Measurements from ENCODE around the gene IL10RB.
A peak's percentile ranks its signal among the peaks of the same experiment; 100 is the strongest.

IL10RB gene

GRCh38 chr21:33268737-33269441 is 2.7 kb downstream of the IL10RB start:
- peak overlapping the region; percentile 71 to 87 for H3K27ac Mint-ChIP-seq
- no peaks in the 10 kb centered on the region for H3K9me3 Mint-ChIP-seq
- no peaks in the 10 kb centered on the region for H3K27me3 Mint-ChIP-seq
- peak; percentile 67 for ATAC-seq
- H3K4me3 Mint-ChIP-seq, result peak overlapping the region; percentile 47 to 99
- peaks cover 76% of the 10 kb centered on the region for H3K4me1 Mint-ChIP-seq
- DNase-seq, result peak in 1 of 2 donors; percentile 42

GRCh38 chr21:33270986-33271385 is 4.8 kb downstream of the IL10RB start:
- ATAC-seq (no peak), DNase-seq (no peak)
- Mint-ChIP-seq H3K27ac (no peak overlapping the region), H3K4me3 (no peak overlapping the region), H3K4me1 (peaks cover 56% of the 10 kb centered on the region), H3K9me3 (no peaks in the 10 kb centered on the region), H3K27me3 (no peaks in the 10 kb centered on the region)

GRCh38 chr21:33273044-33273443 is 6.9 kb downstream of the IL10RB start:
- ATAC-seq (no peak), DNase-seq (no peak)
- Mint-ChIP-seq H3K4me1 (peaks cover 39% of the 10 kb centered on the region), H3K27ac (no peak overlapping the region), H3K9me3 (no peaks in the 10 kb centered on the region), H3K27me3 (no peaks in the 10 kb centered on the region), H3K4me3 (no peak overlapping the region)

GRCh38 chr21:33278721-33279120 is 12.6 kb downstream of the IL10RB start:
- H3K9me3 Mint-ChIP-seq, result peaks cover 0 to 11% of the 10 kb centered on the region in 2 donors
- H3K27me3 Mint-ChIP-seq, result no peaks in the 10 kb centered on the region
- ATAC-seq (no peak), DNase-seq (no peak)
- H3K27ac Mint-ChIP-seq, result no peak overlapping the region
- H3K4me3 Mint-ChIP-seq, result no peak overlapping the region
- H3K4me1 Mint-ChIP-seq, result no peaks in the 10 kb centered on the region

GRCh38 chr21:33279330-33279820 is 13.2 kb downstream of the IL10RB start:
- no peaks in the 10 kb centered on the region for H3K4me1 Mint-ChIP-seq
- peaks cover 0 to 11% of the 10 kb centered on the region in 2 donors for H3K9me3 Mint-ChIP-seq
- DNase-seq, result no peak
- H3K27ac Mint-ChIP-seq, result no peak overlapping the region
- ATAC-seq, result no peak
- H3K4me3 Mint-ChIP-seq, result no peak overlapping the region
- H3K27me3 Mint-ChIP-seq, result no peaks in the 10 kb centered on the region

GRCh38 chr21:33281096-33281652 is 15.0 kb downstream of the IL10RB start:
- Mint-ChIP-seq H3K27me3 (no peaks in the 10 kb centered on the region), H3K9me3 (peaks cover 0 to 11% of the 10 kb centered on the region in 2 donors), H3K27ac (no peak overlapping the region), H3K4me1 (no peaks in the 10 kb centered on the region), H3K4me3 (no peak overlapping the region)
- DNase-seq (no peak), ATAC-seq (no peak)

GRCh38 chr21:33283203-33283602 is 17.0 kb downstream of the IL10RB start:
- Mint-ChIP-seq H3K9me3 (peaks cover 0 to 11% of the 10 kb centered on the region in 2 donors), H3K4me3 (no peak overlapping the region), H3K4me1 (no peaks in the 10 kb centered on the region), H3K27ac (peak overlapping the region in 1 of 2 donors; percentile 82), H3K27me3 (no peaks in the 10 kb centered on the region)
- ATAC-seq (no peak), DNase-seq (no peak)

GRCh38 chr21:33286076-33286475 is 19.9 kb downstream of the IL10RB start:
- H3K27ac Mint-ChIP-seq, result peak overlapping the region in 1 of 2 donors; percentile 77
- H3K4me3 Mint-ChIP-seq, result no peak overlapping the region
- DNase-seq (no peak), ATAC-seq (no peak)
- no peaks in the 10 kb centered on the region for H3K4me1 Mint-ChIP-seq
- no peaks in the 10 kb centered on the region for H3K9me3 Mint-ChIP-seq
- no peaks in the 10 kb centered on the region for H3K27me3 Mint-ChIP-seq

GRCh38 chr21:33286600-33287456 is 20.7 kb downstream of the IL10RB start:
- Mint-ChIP-seq H3K27me3 (no peaks in the 10 kb centered on the region), H3K4me1 (peaks cover 2% of the 10 kb centered on the region), H3K9me3 (no peaks in the 10 kb centered on the region), H3K27ac (peak overlapping the region; percentile 42 to 72), H3K4me3 (no peak overlapping the region)
- ATAC-seq, result no peak
- no peak for DNase-seq

GRCh38 chr21:33289199-33289819 is 23.1 kb downstream of the IL10RB start:
- Mint-ChIP-seq H3K4me3 (no peak overlapping the region), H3K9me3 (no peaks in the 10 kb centered on the region), H3K27me3 (no peaks in the 10 kb centered on the region), H3K4me1 (peaks cover 27% of the 10 kb centered on the region), H3K27ac (peak overlapping the region; percentile 19 to 48)
- DNase-seq, result no peak
- ATAC-seq, result no peak

- Mint-ChIP-seq H3K4me1 (peaks cover 33% of the 10 kb centered on the region), H3K9me3 (no peaks in the 10 kb centered on the region), H3K27me3 (no peaks in the 10 kb centered on the region), H3K4me3 (no peak overlapping the region), H3K27ac (no peak overlapping the region)
- DNase-seq (no peak), ATAC-seq (no peak)
Observed at GRCh38 chr21:33290441-33290840, 24.3 kb downstream of the IL10RB start.

GRCh38 chr21:33291686-33292085 is 25.5 kb downstream of the IL10RB start:
- Mint-ChIP-seq H3K27me3 (no peaks in the 10 kb centered on the region), H3K27ac (peak overlapping the region in 1 of 2 donors; percentile 61), H3K9me3 (no peaks in the 10 kb centered on the region), H3K4me3 (no peak overlapping the region), H3K4me1 (peaks cover 33% of the 10 kb centered on the region)
- DNase-seq (no peak), ATAC-seq (no peak)

GRCh38 chr21:33292724-33293123 is 26.6 kb downstream of the IL10RB start:
- H3K4me1 Mint-ChIP-seq, result peaks cover 33% of the 10 kb centered on the region
- DNase-seq (no peak), ATAC-seq (no peak)
- H3K27me3 Mint-ChIP-seq, result no peaks in the 10 kb centered on the region
- H3K4me3 Mint-ChIP-seq, result no peak overlapping the region
- no peaks in the 10 kb centered on the region for H3K9me3 Mint-ChIP-seq
- peak overlapping the region in 1 of 2 donors; percentile 57 for H3K27ac Mint-ChIP-seq

- ATAC-seq (no peak), DNase-seq (no peak)
- Mint-ChIP-seq H3K27ac (no peak overlapping the region), H3K4me3 (peak overlapping the region in 1 of 2 donors; percentile 25), H3K4me1 (peaks cover 37% of the 10 kb centered on the region), H3K27me3 (no peaks in the 10 kb centered on the region), H3K9me3 (no peaks in the 10 kb centered on the region)
Observed at GRCh38 chr21:33293136-33293535, 27.0 kb downstream of the IL10RB start.

- Mint-ChIP-seq H3K4me1 (peaks cover 44% of the 10 kb centered on the region), H3K27ac (peak overlapping the region in 1 of 2 donors; percentile 17), H3K9me3 (no peaks in the 10 kb centered on the region), H3K27me3 (no peaks in the 10 kb centered on the region), H3K4me3 (peak overlapping the region in 1 of 2 donors; percentile 45)
- DNase-seq, result no peak
- peak; percentile 28 for ATAC-seq
Observed at GRCh38 chr21:33293811-33294216, 27.6 kb downstream of the IL10RB start.

All from stimulated activated naive CD8-positive, alpha-beta T cell treated with anti-CD3 and anti-CD28 coated beads, Interleukin-15, amount 100 ng/mL, for 72 hours (primary cell).